Fibroblast of lung (primary cell): ENCODE measurements around the gene TOX2.

Experiments used
- EZH2 ChIP-seq: IDR thresholded peaks from 2 replicates; pipeline ENCODE4 v1.5.1; 2012; ENCODE audit warnings: low read length, control low read depth, mild to moderate bottlenecking; ENCODE audit errors: missing control alignments
- TF ChIP-seq, protein P1 (sequence below), 2 donors: IDR thresholded peaks in 1 of 2; conservative IDR thresholded peaks in 1 of 2; 1 replicate in 1 of 2; 2 replicates in 1 of 2; pipeline ENCODE4 v1.5.1; 2011 to 2012; ENCODE audit warnings: low read length in 2 of 2, control low read depth in 1 of 2, inconsistent platforms in 1 of 2, low read depth in 1 of 2, mild to moderate bottlenecking in 1 of 2

DNA sequence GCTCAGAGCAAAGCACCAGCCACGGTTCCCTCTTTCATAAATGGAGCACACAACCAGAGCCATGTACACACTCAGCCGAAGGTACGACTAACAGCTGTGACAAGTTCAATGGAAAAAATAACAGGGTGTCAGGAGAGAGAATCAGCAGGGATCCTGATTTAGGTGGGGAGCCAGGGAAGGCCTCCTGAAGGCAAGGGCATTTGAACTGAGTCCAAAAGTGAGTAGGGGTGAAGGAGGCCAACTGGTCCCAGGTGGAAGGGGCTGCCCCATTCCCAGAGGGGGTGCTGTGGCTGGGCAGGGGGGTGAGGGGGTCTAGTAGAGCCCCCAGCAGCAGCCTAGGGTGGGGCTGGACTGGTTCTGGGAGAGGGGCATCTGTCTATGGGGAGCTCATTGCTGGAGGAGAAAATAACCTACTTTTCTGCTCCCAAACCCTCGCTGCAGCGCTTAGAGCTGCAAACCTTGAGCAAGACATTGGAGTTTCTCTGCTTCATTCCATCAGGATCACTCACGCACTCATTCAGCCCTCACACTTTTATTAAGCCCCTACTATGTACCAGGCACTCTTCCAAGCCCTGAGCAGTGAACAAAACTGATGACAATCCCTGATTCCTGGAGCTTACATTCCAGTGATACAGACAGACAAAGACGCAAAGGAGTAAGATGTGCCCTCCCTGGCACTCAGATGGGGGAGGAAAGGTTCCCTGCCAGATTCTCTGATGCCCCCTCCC, 113.5 kb downstream of the TOX2 start:
- TF ChIP-seq, protein P1, sequence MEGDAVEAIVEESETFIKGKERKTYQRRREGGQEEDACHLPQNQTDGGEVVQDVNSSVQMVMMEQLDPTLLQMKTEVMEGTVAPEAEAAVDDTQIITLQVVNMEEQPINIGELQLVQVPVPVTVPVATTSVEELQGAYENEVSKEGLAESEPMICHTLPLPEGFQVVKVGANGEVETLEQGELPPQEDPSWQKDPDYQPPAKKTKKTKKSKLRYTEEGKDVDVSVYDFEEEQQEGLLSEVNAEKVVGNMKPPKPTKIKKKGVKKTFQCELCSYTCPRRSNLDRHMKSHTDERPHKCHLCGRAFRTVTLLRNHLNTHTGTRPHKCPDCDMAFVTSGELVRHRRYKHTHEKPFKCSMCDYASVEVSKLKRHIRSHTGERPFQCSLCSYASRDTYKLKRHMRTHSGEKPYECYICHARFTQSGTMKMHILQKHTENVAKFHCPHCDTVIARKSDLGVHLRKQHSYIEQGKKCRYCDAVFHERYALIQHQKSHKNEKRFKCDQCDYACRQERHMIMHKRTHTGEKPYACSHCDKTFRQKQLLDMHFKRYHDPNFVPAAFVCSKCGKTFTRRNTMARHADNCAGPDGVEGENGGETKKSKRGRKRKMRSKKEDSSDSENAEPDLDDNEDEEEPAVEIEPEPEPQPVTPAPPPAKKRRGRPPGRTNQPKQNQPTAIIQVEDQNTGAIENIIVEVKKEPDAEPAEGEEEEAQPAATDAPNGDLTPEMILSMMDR (conservative IDR thresholded peaks at IDR 0.05 in 1 of 2, IDR thresholded peaks at IDR 0.05 in 1 of 2; ENCODE audit: low read depth in 1 of 2, low read length in 2 of 2), result no peak
- no peak for TF ChIP-seq EZH2
